ENCODE results near the gene SIMC1. TPM values are rescaled to one million over a fixed set of nuclear protein-coding genes. Genes with fewer than 3 reads are reported as not detected.

The SIMC1 gene
- total RNA-seq, 1 donor from 2014 or later, result 9.8 TPM

DNA sequence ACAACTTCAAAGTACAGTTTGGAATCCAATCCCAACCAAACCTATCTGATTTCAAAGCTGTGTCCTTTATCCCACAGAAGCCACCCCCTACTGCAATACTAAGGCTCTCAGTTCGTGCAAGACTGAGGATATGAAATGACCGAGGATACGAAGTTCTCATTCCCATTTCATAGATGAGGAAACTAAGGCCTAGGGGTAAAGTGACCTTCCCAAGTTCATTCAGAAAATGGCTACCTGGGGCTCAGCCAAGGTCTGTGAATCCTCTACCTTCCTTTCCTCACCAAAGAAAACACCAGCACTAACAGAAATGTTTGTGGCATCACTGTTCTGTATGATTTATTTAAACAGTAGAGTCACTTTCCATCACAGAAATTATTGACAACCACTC, 117.9 kb downstream of the SIMC1 start:
- DNase-seq (ENCODE audit: low spot score in 2 of 2) (no peak), FAIRE-seq (no peak)

DNA sequence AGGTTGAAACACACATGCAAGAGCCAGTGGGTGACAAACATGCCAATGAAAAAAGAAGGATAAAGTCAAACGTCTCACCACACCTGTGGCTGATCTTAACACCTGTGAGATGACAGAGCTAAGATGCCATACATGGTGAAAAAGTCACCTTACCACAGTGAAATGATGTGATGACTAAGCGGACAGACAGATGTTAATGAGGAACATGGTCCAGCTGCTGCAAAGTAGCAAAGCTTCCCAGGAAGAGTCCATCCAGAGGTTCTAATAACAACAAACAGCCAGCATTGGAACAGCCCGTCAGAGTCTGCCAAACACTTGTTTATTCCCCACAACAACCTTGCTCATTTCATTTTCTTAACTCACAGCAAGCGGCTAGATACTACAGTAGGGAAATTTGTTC, 121.4 kb downstream of the SIMC1 start:
- no peak for FAIRE-seq
- no peak for DNase-seq (ENCODE audit: low spot score in 2 of 2)

DNA sequence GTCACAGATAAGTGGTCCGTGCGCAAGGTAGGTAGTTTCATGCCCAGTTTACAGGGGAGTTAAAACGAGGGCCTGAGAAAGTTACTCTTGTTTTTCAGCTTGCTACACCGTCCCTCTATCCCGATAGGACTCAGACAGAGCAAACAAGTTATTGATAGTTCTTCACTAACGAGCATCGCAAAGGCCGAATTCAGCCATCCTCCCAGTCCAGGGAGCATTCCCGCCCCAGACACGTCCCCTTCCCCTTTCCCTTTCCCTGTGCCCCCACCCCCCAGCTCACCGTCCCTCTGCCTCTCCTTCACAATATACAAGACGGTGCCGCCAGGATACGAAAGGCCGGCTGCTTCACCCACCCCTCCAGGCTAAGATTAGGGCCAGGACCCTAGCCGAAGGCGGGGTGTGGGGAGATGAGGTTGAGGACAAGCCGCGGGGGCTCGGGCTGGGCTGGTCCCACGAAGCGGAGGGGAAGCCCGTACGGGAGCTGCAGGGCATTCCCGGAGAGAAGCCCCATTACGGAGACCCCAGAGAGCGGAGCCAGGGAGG, 122.7 kb downstream of the SIMC1 start:
- FAIRE-seq (no peak), DNase-seq (ENCODE audit: low spot score in 2 of 2) (no peak)

- FAIRE-seq, result no peak
- peak; percentile 80 to 90 for DNase-seq (ENCODE audit: low spot score in 2 of 2)
These were observed 123.4 kb downstream of the SIMC1 start, which contains the start of gene KIAA1191 for GRCh38 chr5:176361437-176362232. TSS of gene KIAA1191 (minus strand) at chr5:176361764. CDS start at chr5:176359508, 2,256 bp downstream.

DNA sequence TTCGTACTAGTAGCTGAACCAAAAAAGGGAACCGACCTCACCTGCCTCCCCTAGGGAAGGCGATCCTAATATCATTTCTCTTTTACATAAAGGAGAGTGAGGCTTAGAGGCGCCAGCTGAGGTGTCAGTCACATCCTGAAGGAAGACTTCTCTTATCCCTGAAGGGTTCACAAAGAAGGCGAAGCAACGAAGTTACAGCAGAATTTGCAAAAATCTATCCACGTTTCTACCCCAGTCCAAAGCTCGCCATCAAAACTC, 123.9 kb downstream of the SIMC1 start:
- DNase-seq (ENCODE audit: low spot score in 2 of 2) (no peak), FAIRE-seq (no peak)

DNA sequence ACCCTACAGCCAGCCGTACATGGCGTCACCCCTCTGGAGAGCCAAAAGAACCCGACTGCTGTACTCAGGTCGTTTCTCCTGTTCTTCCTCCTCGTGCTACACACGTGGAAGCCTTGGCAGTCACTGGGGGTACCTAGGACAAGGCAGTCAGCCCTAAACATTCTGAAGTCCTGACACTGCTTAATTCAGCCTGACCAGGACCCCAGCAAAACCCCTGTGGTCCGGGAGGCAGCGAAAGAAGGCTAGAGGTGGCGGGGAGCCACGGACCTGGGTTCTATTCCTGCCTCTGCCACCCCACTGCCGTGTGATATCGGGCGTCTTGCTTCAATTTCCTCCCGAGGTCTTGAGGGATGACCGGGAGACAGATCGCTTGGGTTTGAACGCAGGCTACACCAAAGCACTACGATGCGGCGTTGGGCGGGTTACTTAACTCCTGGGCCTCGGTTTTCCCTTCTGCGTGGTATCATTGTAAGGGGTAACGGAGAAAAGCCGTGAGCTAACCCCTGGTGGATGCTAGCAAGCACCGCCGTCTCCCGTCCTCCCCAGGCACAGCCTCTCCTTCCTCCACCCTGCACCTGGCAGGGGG, 126.6 kb downstream of the SIMC1 start:
- DNase-seq (ENCODE audit: low spot score in 2 of 2), result no peak
- FAIRE-seq, result no peak

- peak; percentile 65 to 72 for DNase-seq (ENCODE audit: low spot score in 2 of 2)
- no peak for FAIRE-seq
These were observed 127.4 kb downstream of the SIMC1 start, which contains the start of gene ARL10 for GRCh38 chr5:176365351-176366231. TSS of gene ARL10 (plus strand) at chr5:176365487. CDS start at chr5:176365564, 77 bp downstream.

DNA sequence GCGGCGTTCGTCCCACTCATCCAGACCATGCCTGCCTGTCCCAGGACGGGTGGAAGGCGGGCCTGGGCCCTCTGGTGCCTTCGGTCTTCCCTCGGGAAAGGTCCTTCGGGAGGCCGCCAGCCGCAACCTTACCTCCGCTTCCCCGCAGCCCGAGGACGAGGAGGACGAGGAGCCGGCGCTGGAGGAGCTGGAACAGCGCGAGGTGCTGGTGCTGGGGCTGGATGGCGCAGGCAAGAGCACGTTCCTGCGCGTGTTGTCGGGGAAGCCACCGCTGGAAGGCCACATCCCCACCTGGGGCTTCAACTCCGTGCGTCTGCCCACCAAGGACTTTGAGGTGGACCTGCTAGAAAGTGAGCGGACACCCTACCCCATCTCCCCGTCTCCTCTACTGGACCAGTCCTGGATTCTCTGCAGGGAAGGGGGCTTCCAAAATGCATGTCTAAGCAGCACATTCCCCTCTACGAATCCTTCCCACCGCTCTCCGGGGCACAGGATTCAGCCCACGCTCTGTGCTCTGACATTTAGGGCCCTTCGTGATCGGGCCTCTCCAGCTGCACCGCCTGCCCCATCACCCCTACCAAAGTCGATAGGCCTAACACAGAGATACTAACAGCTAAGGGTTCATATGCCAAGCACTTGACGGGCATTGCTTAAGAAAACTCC, 128.1 kb downstream of the SIMC1 start:
- FAIRE-seq (no peak), DNase-seq (ENCODE audit: low spot score in 2 of 2) (no peak)

GRCh38 chr5:176368726-176369125, 130.5 kb downstream of the SIMC1 start:
- no peak for FAIRE-seq
- no peak for DNase-seq (ENCODE audit: low spot score in 2 of 2)

- FAIRE-seq (no peak), DNase-seq (ENCODE audit: low spot score in 2 of 2) (no peak)
These were observed 131.9 kb downstream of the SIMC1 start for GRCh38 chr5:176369934-176370711.

DNA sequence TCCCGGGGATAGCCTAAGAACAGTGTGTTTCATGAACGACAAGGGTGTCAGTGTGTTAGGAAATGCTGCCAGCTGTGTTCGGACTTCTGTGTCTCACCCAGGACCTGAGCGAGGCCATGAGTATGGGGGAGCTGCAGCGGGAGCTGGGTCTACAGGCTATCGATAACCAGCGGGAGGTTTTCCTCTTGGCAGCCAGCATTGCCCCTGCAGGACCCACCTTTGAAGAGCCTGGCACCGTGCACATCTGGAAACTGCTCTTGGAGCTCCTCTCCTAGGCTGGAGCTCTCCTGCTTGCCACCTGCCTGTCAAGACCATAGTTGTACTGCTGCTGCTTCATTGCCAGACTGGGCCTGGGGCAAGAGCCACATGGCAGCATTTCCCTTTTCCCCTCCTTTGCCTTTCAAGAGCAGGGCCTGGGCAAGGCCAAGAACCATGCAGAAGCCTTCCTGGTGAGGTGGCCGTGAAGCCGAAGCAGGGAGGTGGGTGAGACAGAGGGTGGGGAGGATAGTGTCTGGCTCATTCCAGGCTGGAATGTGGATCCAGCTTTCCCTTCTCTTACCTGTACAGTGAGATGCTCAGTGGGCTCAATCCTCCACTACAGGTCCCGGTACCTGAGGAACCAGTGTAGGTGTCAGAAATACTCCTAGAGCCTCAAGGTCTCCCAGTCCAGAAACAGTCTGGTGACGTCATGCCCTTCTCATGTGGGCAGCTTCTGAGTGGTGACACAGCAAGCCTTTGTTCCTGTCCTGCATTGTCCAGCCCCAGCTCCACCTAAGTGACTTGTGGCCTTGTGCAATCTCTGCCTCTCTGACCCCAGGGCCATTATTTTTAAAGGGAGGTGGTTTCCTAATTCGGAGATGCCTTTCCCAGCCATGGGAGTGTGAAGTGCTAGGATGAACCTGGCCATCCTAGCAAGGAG, 133.7 kb downstream of the SIMC1 start:
- FAIRE-seq (no peak), DNase-seq (ENCODE audit: low spot score in 2 of 2) (no peak)

GRCh38 chr5:176373100-176373818, 135.0 kb downstream of the SIMC1 start:
- DNase-seq (ENCODE audit: low spot score in 2 of 2) (no peak), FAIRE-seq (no peak)

DNA sequence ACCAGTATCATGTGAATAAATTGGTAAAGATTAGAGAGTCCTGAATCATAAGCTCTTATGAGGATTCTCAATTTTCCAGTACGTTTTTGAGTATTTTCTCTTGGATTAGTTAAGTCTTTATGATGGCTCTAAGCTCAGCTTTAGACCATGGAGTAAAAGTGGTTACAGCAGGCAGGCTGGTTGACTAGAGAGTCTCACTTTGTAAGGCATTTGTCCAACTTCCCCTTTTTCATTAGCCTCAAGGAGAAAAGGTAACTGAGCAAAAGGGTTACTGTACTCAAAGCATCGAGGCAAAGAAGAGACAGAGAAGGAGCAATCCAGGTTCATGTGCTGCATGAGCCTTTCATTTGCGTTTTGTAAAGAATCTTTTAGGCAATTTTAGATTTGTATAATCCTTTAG, 141.7 kb downstream of the SIMC1 start:
- no peak for FAIRE-seq
- DNase-seq (ENCODE audit: low spot score in 2 of 2), result no peak

DNA sequence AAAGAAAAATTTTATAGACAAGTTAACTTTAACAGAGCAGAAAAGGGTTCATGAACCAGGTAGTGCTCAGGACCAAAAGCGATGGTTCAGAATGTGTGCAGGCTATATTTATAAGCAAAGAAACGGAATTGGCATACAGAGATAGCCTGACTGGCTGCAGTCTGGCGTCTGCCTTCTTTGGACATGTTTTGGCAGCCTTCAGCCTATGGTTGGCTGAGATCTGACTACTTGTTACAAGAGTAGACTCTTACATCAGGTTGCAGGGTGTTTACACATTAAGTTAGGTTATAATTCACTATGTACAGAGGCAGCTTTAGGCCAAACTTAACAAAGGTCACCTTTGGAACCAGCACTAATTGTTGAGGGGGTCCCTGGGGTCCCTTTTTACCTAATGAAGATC, 143.2 kb downstream of the SIMC1 start:
- no peak for DNase-seq (ENCODE audit: low spot score in 2 of 2)

DNA sequence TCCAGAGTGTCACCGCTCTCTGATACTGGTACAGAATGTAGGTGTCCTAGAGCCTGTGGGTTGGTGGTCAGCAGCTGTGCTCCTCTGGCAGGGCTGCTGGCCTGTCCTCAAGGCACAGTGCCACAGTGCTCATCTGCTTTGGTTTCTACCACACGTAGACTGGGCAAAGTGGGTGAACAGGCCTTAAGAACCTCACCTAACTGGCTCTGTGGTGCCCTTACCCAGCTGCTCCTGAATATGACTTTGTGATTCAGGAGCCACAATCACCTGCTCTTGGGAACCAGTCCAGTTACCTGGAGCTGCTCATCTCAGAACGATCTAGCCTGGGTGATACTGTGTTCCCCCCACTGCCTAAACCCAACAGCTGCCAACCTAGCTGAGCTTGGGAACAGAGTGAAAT, 143.8 kb downstream of the SIMC1 start:
- FAIRE-seq (no peak), DNase-seq (ENCODE audit: low spot score in 2 of 2) (no peak)

More for the DNA sequence above, 143.2 kb downstream of the SIMC1 start:
- FAIRE-seq, result no peak

DNA sequence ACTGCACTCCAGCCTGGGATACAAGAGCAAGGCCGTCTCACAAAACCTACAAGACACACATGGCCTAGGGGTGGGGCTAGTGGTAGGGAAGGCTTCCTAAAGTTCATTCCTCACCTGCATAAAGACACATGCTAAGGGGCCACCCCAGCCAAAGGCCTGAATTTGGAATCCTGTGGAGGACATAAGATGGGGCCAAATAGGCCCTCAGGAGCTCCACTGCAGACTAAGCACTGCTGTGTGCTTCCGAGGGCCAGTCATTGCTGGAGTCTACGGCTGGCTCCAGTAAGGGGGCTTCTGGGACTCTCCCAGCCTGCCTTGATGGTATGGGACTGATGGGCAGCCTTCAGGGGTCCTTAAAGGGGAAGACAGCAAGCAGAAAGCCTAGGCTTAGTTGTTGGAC, 144.5 kb downstream of the SIMC1 start:
- DNase-seq (ENCODE audit: low spot score in 2 of 2) (no peak), FAIRE-seq (no peak)

DNA sequence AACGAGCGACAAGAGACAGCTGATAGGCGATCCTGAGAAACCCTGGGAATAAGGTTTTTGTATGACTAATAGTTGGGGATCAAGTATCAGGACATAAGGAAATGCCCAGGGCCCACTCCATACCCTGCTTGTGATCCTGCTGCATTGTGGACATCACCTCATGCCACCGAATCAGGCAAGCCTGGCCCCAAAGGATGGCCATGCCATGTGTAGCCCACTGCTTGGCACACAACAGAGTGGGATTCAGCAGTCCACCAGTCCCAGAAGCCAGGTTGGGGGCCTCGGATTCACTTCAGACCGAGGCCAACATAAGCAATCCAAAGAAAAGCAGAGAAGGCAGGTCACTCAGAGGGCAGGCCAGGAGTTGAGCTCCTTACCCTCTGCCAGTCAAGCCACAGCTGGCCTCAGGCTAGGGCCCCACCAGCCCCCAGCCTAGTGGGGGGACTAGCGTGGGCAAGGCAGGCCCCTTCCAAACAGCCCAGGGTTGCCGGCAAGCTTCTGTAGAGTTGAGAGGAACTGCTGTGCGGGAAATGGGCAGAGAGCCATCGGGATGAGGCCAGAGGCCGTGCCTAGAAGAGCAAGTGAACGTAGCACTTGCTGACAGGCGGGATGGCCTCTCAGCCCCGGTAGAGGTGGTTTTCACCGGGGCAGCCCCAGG, 145.2 kb downstream of the SIMC1 start:
- DNase-seq (ENCODE audit: low spot score in 2 of 2) (no peak), FAIRE-seq (no peak)
